Measurements from ENCODE around the gene HNRNPR. TPM values are rescaled to one million over a fixed set of nuclear protein-coding genes. Genes with fewer than 3 reads are reported as not detected.

HNRNPR gene
- total and polyA plus RNA-seq, 9 of the 15 experiments (the other 6 are each of a cell fraction or from before 2014, with no cell fraction given), result 80.9 to 372 (median 301) TPM

DNA sequence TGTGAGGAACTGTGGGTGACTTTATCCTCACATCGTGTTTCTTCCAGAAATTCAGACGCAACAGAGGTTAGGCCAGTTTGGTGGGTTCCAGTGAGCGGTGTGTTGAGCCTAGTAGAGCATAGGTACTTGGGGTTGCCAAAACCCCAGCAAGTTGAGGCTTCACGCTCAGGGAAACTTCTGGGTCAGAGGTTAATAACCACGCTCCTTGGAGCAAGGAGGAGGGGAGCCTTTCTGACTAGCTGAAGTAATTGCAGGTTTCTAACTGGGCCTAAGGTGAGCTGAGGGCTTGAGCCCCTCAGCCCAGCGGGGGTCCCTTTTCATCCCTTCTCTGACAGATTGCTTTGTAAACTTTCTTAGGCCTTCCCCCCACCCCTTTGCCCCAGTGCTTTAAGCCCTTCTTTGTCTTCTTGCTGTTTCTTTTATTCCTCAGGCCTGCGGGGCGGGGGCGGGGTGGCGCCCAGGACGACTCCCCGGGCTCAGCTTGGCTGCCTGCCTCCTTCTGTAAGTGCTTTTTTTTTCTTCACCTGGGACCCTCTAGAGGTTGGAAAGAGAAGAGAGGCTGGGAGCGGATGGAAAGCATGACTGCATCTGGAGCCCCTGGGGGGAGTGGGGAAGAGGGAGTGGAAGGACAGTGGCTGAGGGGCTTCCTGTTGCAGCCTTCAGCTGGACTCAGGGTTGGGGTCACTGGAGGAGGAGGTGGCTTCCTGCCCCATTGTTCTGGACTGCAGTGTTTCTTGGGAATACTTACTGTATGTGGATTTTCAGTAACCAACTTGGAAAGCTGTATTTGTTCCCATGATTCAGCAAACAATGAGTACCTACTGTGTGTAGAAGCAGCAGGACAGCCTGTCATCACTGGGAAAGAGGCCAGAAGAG lies 26.9 kb upstream of the HNRNPR start (continued):
- no peak for TF ChIP-seq GTF2F1 (IDR thresholded peaks at IDR 0.05; ENCODE audit: low read depth, low read length)
- TF ChIP-seq L3MBTL2 (IDR thresholded peaks at IDR 0.05), result 0 out of 2 replicates have a peak, but pooled peaks have one; percentile 23
- TF ChIP-seq SOX6 (IDR thresholded peaks at IDR 0.05), result 0 out of 2 replicates have a peak, but pooled peaks have one; percentile 14
- TF ChIP-seq U2AF2 (optimal IDR thresholded peaks at IDR 0.05; ENCODE audit: low read depth, low read length), result no peak
- TF ChIP-seq SUPT5H (IDR thresholded peaks at IDR 0.05), result no peak
- no peak for TF ChIP-seq ZNF778 (CRISPR knock-in tag; IDR thresholded peaks at IDR 0.05)
- no peak for TF ChIP-seq NR2F6 (CRISPR knock-in tag; IDR thresholded peaks at IDR 0.05)
- TF ChIP-seq PHTF2 (CRISPR knock-in tag; IDR thresholded peaks at IDR 0.05), result no peak
- no peak for TF ChIP-seq ZNF324 (CRISPR knock-in tag; IDR thresholded peaks at IDR 0.05)
- TF ChIP-seq, protein P1, sequence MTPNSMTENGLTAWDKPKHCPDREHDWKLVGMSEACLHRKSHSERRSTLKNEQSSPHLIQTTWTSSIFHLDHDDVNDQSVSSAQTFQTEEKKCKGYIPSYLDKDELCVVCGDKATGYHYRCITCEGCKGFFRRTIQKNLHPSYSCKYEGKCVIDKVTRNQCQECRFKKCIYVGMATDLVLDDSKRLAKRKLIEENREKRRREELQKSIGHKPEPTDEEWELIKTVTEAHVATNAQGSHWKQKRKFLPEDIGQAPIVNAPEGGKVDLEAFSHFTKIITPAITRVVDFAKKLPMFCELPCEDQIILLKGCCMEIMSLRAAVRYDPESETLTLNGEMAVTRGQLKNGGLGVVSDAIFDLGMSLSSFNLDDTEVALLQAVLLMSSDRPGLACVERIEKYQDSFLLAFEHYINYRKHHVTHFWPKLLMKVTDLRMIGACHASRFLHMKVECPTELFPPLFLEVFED (CRISPR knock-in tag; conservative IDR thresholded peaks at IDR 0.05), result no peak
- no peak; the same call in 1 of the 2 replicates for TF ChIP-seq EP300 (IDR thresholded peaks at IDR 0.05; ENCODE audit: low read length)
- TF ChIP-seq DPF2 (IDR thresholded peaks at IDR 0.05), result peak; percentile 56; the same call in 1 of the 2 replicates
- no peak for TF ChIP-seq ZNF436 (CRISPR knock-in tag; IDR thresholded peaks at IDR 0.05)
- TF ChIP-seq ZEB2 (IDR thresholded peaks at IDR 0.05), result no peak
- TF ChIP-seq, protein P2, sequence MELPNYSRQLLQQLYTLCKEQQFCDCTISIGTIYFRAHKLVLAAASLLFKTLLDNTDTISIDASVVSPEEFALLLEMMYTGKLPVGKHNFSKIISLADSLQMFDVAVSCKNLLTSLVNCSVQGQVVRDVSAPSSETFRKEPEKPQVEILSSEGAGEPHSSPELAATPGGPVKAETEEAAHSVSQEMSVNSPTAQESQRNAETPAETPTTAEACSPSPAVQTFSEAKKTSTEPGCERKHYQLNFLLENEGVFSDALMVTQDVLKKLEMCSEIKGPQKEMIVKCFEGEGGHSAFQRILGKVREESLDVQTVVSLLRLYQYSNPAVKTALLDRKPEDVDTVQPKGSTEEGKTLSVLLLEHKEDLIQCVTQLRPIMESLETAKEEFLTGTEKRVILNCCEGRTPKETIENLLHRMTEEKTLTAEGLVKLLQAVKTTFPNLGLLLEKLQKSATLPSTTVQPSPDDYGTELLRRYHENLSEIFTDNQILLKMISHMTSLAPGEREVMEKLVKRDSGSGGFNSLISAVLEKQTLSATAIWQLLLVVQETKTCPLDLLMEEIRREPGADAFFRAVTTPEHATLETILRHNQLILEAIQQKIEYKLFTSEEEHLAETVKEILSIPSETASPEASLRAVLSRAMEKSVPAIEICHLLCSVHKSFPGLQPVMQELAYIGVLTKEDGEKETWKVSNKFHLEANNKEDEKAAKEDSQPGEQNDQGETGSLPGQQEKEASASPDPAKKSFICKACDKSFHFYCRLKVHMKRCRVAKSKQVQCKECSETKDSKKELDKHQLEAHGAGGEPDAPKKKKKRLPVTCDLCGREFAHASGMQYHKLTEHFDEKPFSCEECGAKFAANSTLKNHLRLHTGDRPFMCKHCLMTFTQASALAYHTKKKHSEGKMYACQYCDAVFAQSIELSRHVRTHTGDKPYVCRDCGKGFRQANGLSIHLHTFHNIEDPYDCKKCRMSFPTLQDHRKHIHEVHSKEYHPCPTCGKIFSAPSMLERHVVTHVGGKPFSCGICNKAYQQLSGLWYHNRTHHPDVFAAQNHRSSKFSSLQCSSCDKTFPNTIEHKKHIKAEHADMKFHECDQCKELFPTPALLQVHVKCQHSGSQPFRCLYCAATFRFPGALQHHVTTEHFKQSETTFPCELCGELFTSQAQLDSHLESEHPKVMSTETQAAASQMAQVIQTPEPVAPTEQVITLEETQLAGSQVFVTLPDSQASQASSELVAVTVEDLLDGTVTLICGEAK (IDR thresholded peaks at IDR 0.05), result no peak
- TF ChIP-seq, protein P2 (CRISPR knock-in tag; IDR thresholded peaks at IDR 0.05), result no peak
- no peak for TF ChIP-seq COPS2 (conservative IDR thresholded peaks at IDR 0.05)
- no peak for TF ChIP-seq SP1 (CRISPR knock-in tag; IDR thresholded peaks at IDR 0.05)

Data from K562 (cell line).